Omental fat pad (tissue), 4 donors: Measurements from ENCODE around the gene CDAN1. TPM values are rescaled to one million over a fixed set of nuclear protein-coding genes. Genes with fewer than 3 reads are reported as not detected.
"Not testable (repeated sequence)": the region's sequence is repeated elsewhere in the genome, so short reads cannot be mapped to it uniquely, and the experiment has no call there.

ENCODE experiments used
- ATAC-seq: fragments of 150-250 bp; one replicate; pipeline ENCODE4 v1.9.1; 2016; ENCODE audit warnings: mild to moderate bottlenecking, moderate library complexity; ENCODE audit not compliant: low FRiP score
- DNase-seq: peaks from one replicate; pipeline ENCODE4 v3.0.0-alpha.2; 2019; ENCODE audit warnings: low spot score
- total RNA-seq, 4 donors: library from RNA; depleted of rRNA; stranded (reverse); fragments of >200 nt; gene quantifications; one replicate each; pipeline ENCODE4 v1.1.0, GENCODE V29; 2016
- TF ChIP-seq, protein P1 (sequence below), 3 donors: fragments of 450-650 bp; IDR thresholded peaks; one replicate each; pipeline ENCODE4 v1.5.1; 2016 to 2017; ENCODE audit warnings: antibody characterized with exemption in 3 of 3, mild to moderate bottlenecking in 3 of 3, moderate library complexity in 2 of 3

Gene CDAN1
- total RNA-seq, 4 donors from 2014 or later: 5.4 to 15.1 (median 7.5) TPM

- DNase-seq (no peak), ATAC-seq (no peak)
- TF ChIP-seq, protein P1, sequence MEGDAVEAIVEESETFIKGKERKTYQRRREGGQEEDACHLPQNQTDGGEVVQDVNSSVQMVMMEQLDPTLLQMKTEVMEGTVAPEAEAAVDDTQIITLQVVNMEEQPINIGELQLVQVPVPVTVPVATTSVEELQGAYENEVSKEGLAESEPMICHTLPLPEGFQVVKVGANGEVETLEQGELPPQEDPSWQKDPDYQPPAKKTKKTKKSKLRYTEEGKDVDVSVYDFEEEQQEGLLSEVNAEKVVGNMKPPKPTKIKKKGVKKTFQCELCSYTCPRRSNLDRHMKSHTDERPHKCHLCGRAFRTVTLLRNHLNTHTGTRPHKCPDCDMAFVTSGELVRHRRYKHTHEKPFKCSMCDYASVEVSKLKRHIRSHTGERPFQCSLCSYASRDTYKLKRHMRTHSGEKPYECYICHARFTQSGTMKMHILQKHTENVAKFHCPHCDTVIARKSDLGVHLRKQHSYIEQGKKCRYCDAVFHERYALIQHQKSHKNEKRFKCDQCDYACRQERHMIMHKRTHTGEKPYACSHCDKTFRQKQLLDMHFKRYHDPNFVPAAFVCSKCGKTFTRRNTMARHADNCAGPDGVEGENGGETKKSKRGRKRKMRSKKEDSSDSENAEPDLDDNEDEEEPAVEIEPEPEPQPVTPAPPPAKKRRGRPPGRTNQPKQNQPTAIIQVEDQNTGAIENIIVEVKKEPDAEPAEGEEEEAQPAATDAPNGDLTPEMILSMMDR (IDR thresholded peaks at IDR 0.05): no peak
Measured at GRCh38 chr15:42686281-42686680, 50.6 kb downstream of the CDAN1 start.

- ATAC-seq: no peak
- TF ChIP-seq, protein P1 (IDR thresholded peaks at IDR 0.05): no peak
- DNase-seq: no peak
Measured at GRCh38 chr15:42681119-42681518, 55.8 kb downstream of the CDAN1 start.

GRCh38 chr15:42680142-42680482 lies 56.8 kb downstream of the CDAN1 start:
- not testable (repeated sequence) for ATAC-seq

GRCh38 chr15:42679285-42680141 lies 57.4 kb downstream of the CDAN1 start:
- no peak for DNase-seq

More at GRCh38 chr15:42680142-42680482, 56.8 kb downstream of the CDAN1 start:
- DNase-seq: not testable (repeated sequence)

DNA sequence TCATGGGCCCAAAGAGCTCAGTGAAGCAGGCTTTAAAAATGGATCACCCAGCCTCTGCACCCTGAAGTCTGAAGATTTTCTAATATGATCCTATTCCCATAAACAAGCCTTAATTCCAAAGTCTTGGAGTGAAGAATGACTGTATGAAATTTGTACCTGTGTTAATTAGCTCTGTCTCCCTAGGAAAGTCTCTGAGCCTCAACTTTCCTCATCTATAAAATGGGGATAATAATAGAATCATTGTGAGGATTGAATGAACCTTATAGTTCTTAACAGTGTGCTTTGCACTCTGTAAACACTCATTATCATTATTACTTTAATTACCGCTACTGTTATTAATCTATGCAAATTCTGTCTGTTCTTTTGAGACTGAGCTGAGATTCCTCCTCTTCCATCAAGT lies 61.9 kb downstream of the CDAN1 start:
- TF ChIP-seq, protein P1 (IDR thresholded peaks at IDR 0.05): no peak
- DNase-seq: no peak
- no peak for ATAC-seq

More at GRCh38 chr15:42679285-42680141, 57.4 kb downstream of the CDAN1 start:
- ATAC-seq: no peak
- TF ChIP-seq, protein P1 (IDR thresholded peaks at IDR 0.05): no peak

DNA sequence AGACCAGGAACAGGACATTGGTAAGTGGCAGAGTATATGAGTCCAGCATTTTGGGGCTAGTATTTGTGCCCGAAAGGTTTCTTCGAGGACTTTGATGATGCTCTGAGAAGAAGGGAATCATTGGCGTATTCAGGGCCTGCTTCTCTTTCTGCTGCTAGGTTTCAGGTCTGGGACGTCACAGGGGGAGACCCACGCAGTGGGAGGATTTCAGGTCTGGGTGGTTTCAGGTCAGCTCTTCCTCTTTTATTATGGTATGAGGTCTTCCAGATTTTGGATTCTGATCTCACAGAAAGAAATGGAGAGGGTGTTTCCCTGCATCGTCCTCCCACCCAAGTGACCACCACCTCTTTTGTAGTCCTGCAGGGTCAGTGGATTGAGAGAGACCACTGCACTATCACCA lies 62.5 kb downstream of the CDAN1 start:
- TF ChIP-seq, protein P1 (IDR thresholded peaks at IDR 0.05): no peak
- ATAC-seq (no peak), DNase-seq (no peak)

Other genes starting within 250 kb of the CDAN1 start
- gene ZNF106, start 246.0 kb downstream of the CDAN1 start, total RNA-seq: 100 to 1,000 TPM in 1 of 4 donors, 10 to 100 TPM in 3; 85.6 to 105 (median 93.7) TPM
- gene SNAP23, start 241.5 kb downstream of the CDAN1 start, total RNA-seq: 10 to 100 TPM; 52.2 to 89.6 (median 81.7) TPM
- gene LRRC57, start 188.3 kb downstream of the CDAN1 start, total RNA-seq: 10 to 100 TPM; 12.1 to 26.6 (median 19.3) TPM
- gene HAUS2, start 188.3 kb downstream of the CDAN1 start, total RNA-seq: 10 to 100 TPM; 24.6 to 41.9 (median 28.6) TPM
- gene STARD9, start 161.5 kb downstream of the CDAN1 start, total RNA-seq: 10 to 100 TPM; 16.5 to 77.1 (median 20.7) TPM
- gene TTBK2, start 183.7 kb upstream of the CDAN1 start, total RNA-seq: 10 to 100 TPM in 3 of 4 donors, 1 to 10 TPM in 1; 8.3 to 28.8 (median 11.8) TPM